OCI-M2 (cell line): ENCODE data around the gene RAI2.

ENCODE experiments used
- DNase-seq: peaks from one replicate; lab custom pipeline; 2025; ENCODE audit not compliant: unreplicated experiment; lab: John Stamatoyannopoulos, UW

RAI2 gene

DNA sequence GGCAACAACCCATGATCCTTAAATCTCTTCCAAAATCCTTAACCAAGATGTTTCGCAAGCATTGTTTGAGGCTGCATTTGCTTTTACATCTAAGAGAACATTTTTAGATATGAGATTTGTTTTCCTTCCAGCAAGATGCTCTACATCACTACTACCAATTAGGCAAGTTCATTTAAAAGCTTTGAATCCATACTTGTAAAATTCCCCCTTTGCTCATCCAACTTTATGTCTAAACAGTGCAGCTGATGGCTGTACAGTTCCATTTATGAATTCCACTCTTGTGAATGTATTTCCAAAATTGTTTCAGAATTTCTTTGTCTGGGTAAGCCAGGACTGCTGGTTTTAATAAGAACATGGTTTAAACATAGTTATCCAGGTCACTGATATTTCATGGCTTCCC lies 31.5 kb downstream of the RAI2 start:
- no peak for DNase-seq

GRCh38 chrX:17828171-17828570 lies 32.9 kb downstream of the RAI2 start:
- DNase-seq: no peak

GRCh38 chrX:17826609-17827496 lies 34.2 kb downstream of the RAI2 start:
- no peak for DNase-seq

DNA sequence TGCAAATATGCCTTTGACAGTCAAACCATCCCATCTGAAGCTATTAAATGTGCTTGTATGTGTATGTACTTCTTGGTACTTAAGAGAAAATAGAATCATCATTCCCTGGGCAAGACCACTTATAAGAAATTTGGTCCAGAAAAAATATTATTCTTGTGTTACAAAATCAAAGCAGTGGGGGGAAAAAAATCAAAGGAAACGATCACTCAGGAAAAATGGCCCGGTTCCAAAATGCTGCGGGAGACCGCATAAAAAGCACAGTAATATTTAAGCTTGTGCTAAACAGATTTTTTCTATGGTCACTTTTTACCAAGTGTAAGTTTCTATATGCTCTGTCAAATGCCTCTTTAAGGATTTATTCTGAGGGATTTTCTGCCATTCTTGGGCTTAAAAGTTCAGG lies 36.1 kb downstream of the RAI2 start:
- no peak for DNase-seq

GRCh38 chrX:17822351-17822750 lies 38.7 kb downstream of the RAI2 start:
- no peak for DNase-seq

DNA sequence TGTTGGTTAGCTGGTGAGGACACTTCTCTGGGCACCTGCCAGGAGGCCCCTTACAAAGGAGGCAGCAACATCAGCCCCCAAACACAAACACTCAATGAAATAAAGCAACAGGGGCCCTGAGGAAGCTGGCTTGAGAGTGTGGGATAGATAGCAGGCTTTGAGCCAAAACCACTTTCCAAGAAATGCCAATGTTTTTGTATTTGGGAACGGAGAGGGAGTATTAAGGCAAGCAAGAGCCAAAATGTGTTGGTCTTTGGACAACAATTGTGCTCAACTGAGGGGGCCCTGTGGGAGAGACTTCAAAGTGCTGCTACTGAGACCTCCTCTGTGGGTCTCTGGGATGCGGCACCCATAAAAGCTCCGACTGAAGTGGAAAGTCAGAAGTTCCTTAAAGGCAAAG lies 41.0 kb downstream of the RAI2 start:
- no peak for DNase-seq

DNA sequence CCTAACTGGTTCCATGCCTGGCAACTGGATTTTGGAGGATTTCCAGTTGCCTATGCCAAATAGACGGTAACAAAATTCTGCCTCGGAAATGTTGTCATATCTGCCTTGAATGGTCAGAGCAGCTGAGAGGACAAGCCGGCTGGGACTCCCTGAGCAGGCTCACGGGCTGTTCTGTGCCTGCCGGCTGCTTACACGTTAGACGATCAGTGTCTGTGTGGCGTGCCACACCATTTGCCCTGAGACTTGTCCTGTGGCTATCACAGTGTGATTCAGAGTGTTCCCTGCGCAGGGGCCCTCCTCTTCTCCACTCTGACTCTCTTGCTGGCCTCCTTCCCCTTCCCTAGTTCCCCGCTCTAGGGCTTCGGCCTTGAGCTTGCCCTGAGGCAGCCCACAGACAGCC lies 42.4 kb downstream of the RAI2 start:
- no peak for DNase-seq

DNA sequence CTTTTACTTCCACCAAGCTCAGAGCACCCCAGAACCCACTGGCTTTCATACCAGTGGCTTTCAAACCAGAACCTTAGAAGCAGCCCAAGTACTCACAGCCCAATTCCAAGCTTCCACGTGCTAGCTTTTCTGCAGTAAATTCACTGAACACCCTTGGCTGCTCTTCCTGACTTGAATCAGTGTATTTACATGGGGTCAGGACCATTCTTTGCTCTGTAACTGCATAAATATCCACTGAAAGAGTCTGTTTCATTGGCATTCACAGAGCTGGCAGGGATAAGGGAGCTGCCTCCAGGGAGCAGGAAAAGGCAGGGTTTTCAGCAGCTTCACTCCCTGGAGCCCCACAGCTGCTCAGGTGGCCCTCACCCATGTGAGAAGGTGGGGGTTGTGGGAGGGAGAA lies 43.8 kb downstream of the RAI2 start:
- DNase-seq: no peak

GRCh38 chrX:17814557-17814956 lies 46.5 kb downstream of the RAI2 start:
- no peak for DNase-seq

GRCh38 chrX:17814059-17814458 lies 47.0 kb downstream of the RAI2 start:
- DNase-seq: no peak

DNA sequence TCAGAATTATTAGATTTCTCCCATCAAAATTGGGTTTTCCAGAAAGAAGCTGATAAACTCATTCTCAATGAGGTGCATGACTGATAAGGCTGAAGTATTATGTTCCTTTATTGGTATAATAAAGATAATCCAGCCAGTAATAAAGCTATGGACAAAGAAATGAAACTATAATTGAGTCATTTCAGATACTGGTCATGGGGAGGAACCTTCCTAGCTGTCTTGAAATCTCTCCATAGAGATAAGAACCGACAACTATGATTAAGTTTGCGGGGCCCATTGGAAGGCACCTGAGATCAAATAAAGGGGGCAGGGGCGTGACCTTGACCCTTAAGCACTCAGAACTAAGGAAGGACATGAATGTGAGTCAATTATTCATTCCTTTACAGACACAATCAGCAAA lies 47.8 kb downstream of the RAI2 start:
- DNase-seq: no peak

DNA sequence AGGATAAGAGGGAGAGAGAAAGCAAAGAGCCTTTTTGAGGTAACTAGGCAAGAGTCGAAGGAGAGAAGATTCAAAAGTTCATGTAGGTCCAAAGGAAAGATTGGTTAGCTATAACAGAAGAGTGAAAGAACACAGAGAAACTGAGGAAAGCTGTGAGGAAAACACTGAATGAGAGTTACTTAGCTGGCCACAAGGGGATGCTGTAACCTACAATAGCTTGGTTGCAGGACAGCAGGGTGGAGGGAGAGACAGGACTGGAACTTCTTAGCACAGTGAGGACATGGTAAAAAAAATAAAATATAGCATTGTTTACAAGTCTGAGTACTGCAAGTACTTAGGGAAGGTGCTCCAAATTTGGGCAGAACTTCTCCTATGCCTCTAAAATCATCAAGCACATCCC lies 48.3 kb downstream of the RAI2 start:
- DNase-seq: no peak

DNA sequence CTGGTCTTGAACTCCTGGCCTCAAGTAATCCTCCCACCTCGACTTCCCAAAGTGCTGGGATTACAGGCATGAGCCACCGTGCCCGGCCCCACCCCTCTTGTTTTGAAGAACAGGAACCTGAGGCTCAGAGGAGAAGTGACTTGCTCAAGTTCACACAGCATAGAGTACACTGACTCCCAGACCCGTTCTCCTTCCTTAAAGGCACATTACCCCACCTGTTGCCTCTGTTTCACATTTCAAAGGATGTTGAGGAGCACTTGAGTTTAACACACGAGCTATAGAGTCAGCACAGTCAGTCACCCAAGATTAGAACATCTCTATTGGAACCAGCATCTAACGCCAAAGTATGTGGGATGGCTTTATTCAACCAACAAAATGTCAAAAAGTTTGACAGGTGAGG lies 51.1 kb downstream of the RAI2 start:
- DNase-seq: no peak

DNA sequence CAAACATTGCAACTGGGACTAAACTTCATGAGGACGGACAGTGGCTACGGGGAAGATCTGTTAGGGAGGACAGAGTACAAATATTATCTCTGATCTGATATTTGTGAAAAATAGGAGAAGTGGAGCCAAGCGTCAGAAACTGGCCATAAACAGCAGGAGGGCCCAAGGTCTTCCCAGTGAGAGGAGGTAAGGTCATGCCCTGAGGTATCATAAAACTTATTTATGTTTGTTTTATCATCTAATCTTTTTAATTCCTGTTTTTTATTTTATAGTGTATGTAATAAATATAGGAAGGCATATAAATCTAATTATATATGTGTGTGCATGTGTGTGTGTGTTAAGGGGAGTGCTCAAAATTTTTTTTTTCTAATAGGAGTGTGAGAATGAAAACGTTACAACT lies 51.8 kb downstream of the RAI2 start:
- no peak for DNase-seq

DNA sequence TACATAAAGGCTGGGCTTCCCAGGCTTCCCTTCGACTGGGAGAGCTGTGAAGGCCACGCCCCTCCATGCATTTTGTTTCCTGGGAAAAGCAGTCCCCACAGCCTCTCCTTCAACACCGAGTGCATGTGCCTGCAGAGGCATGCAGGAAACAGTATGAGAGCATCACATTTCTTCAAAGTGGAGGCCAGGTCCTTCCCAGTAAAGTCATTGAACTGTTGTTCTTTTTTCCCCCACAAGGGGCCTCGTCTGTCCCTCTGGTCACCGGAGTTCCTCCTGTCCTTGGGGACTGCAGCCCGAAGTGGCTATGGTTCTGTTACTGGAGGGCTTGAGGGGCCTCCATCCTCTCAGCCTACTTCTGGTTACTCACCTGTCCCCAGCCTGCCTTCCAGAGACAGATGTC lies 56.0 kb downstream of the RAI2 start:
- no peak for DNase-seq

DNA sequence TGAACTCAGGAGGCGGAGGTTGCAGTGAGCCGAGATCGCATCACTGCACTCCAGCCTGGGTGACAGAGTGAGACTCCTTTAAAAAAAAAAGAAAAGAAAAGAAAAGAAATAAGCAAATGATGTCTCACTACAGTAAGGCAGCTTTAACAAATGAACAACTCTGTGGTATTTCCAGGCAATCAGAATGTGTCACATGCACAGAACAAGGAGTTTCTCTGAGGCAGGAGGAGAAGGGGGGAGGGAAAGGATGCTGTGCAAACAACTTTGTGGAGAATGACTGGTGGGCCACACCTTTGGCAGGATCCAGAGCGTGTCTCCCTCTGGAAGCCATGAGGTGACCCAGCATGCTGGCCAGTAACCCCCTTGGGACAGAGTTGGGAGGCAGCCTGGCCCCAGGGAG lies 57.6 kb downstream of the RAI2 start:
- DNase-seq: no peak

DNA sequence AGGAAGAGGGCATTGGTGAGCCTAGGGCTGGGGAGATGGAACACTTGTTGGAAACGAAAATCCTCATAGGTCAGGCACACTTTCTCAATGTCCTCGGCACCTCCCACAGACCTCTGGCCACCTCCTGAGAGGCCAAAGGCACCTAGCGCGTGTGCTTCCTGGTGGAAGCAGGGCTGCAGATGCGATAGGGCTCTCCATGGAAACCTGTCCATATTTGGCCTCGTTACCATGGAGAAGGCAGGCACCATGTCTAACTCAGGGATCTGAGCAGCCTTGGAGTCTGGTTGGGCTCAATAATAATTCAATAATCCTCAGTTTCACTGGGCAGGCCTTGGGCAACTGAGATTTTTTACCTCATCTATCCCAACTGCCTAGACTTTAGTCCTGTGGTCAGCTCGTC lies 58.3 kb downstream of the RAI2 start:
- no peak for DNase-seq

GRCh38 chrX:17801431-17801830 lies 59.7 kb downstream of the RAI2 start:
- no peak for DNase-seq

DNA sequence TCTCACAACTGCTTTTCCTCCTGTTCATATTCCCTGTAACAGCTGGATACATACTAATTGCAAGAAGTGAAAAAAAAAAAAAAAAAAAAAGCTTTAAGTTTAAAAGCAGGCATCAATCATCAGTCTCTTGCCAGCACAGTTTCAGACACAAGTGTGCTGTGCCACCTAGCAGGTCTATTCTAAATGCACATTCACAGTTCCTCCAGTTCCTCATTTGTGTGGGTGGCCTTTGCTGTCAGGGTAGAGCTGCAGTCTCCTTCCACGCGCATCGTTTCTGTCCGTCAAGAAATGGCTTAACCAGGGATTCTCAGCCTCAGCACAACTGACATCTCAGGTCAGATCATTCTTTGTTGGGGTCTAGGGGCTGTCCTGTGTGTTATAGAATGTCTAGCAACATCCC lies 62.2 kb downstream of the RAI2 start:
- DNase-seq: no peak

DNA sequence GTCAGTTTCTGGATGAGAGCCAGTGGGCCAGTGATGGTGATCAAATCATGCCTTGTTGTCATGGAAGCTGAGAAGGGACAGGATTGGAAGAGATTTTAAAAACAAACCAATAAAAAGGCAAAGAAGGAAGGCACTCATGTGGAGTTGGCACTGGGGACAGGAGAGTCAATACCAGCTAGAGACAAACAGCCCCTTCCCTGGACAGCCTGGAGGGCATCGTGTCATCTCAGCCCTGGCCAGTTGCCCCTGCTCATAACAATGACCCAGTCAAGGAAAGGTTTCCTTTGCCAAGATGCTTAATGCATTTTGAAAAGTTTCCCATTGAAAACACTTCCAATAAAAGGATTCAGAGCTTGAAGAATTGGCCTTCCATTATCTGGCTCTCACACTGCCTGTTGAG lies 68.3 kb downstream of the RAI2 start:
- no peak for DNase-seq

GRCh38 chrX:17788956-17789562 lies 72.0 kb downstream of the RAI2 start:
- no peak for DNase-seq

- DNase-seq: peak; percentile 0
These were observed 72.7 kb downstream of the RAI2 start for GRCh38 chrX:17788439-17788838.

GRCh38 chrX:17787557-17787956 lies 73.5 kb downstream of the RAI2 start:
- no peak for DNase-seq
